HL-60 (cell line): ENCODE results near the gene RBM42.
"Not testable (repeated sequence)": the region's sequence is repeated elsewhere in the genome, so short reads cannot be mapped to it uniquely, and the experiment has no call there.

Experiments used
- DNase-seq, 2 experiments: peaks; one replicate each; pipeline ENCODE4 v3.0.0-alpha.2; 2010 to 2020; ENCODE audit warnings: low read depth in 1 of 2, low spot score in 1 of 2
- H3K27ac ChIP-seq: fragments of 250-450 bp; sonication (Bioruptor Pico); replicated peaks from 2 replicates; pipeline ENCODE4 v1.5.1; 2020; ENCODE audit warnings: mild to moderate bottlenecking, moderate library complexity
- H3K27me3 ChIP-seq: fragments of 250-450 bp; sonication (Bioruptor Pico); 2 replicates; pipeline ENCODE4 v1.5.1; 2021; ENCODE audit warnings: mild to moderate bottlenecking, moderate library complexity; ENCODE audit not compliant: insufficient read depth, poor library complexity, severe bottlenecking
- H3K4me3 ChIP-seq: replicated peaks from 2 replicates; pipeline ENCODE4 v1.5.1; 2011; ENCODE audit warnings: mild to moderate bottlenecking, control low read depth, low read length; ENCODE audit not compliant: insufficient read depth
- GABPA ChIP-seq: IDR thresholded peaks from 2 replicates; pipeline ENCODE4 v1.6.1; 2012; ENCODE audit warnings: low read depth
- POLR2AphosphoS5 ChIP-seq: IDR thresholded peaks from 2 replicates; pipeline ENCODE4 v1.6.1; 2012; ENCODE audit warnings: low read depth
- REST ChIP-seq: IDR thresholded peaks from 2 replicates; pipeline ENCODE4 v1.6.1; 2012; ENCODE audit warnings: low read depth; ENCODE audit not compliant: insufficient replicate concordance
- SPI1 ChIP-seq: IDR thresholded peaks from 2 replicates; pipeline ENCODE4 v1.6.1; 2012; ENCODE audit warnings: low read depth, mild to moderate bottlenecking, borderline replicate concordance
- TF ChIP-seq, protein P1 (sequence below): IDR thresholded peaks from one replicate; pipeline ENCODE4 v1.5.1; 2011; ENCODE audit warnings: low read length, control low read depth, inconsistent platforms; ENCODE audit not compliant: insufficient read depth

Gene RBM42

DNA sequence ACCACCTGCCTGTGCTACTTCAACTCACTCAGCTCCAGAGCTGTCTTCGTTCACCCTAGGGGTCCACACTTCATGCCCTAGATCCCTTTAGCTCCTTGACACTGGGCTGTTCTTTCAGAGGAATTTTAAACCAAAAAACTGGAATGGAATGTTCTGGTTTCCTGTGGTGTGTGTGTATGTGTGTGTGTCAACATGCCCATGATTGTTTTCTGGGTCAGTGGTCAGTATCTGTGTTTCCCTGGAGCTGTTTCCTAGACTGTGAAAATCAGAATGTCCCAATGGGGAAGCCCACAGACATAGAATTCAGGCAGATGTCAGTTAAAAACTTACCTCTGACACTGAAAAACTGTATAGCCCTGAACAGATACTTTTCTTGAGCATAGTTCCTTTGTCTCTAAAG lies 41.5 kb upstream of the RBM42 start:
- Histone ChIP-seq H3K4me3 (no peak overlapping the region), H3K27ac (no peak overlapping the region), H3K27me3 (no peaks in the 10 kb centered on the region)
- TF ChIP-seq, protein P1, sequence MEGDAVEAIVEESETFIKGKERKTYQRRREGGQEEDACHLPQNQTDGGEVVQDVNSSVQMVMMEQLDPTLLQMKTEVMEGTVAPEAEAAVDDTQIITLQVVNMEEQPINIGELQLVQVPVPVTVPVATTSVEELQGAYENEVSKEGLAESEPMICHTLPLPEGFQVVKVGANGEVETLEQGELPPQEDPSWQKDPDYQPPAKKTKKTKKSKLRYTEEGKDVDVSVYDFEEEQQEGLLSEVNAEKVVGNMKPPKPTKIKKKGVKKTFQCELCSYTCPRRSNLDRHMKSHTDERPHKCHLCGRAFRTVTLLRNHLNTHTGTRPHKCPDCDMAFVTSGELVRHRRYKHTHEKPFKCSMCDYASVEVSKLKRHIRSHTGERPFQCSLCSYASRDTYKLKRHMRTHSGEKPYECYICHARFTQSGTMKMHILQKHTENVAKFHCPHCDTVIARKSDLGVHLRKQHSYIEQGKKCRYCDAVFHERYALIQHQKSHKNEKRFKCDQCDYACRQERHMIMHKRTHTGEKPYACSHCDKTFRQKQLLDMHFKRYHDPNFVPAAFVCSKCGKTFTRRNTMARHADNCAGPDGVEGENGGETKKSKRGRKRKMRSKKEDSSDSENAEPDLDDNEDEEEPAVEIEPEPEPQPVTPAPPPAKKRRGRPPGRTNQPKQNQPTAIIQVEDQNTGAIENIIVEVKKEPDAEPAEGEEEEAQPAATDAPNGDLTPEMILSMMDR: no peak
- TF ChIP-seq REST: no peak
- DNase-seq: no peak

GRCh38 chr19:35590875-35591274 lies 38.0 kb upstream of the RBM42 start:
- Histone ChIP-seq H3K4me3 (no peak overlapping the region), H3K27me3 (no peaks in the 10 kb centered on the region), H3K27ac (no peak overlapping the region)
- no peak for DNase-seq
- TF ChIP-seq GABPA (no peak), POLR2AphosphoS5 (no peak), SPI1 (no peak), REST (no peak)
- TF ChIP-seq, protein P1: no peak

GRCh38 chr19:35592226-35592625 lies 36.6 kb upstream of the RBM42 start:
- Histone ChIP-seq H3K4me3 (no peak overlapping the region), H3K27ac (no peak overlapping the region), H3K27me3 (no peaks in the 10 kb centered on the region)
- TF ChIP-seq SPI1: no peak
- TF ChIP-seq, protein P1: peak; percentile 40
- peak; percentile 15 to 19 for DNase-seq

- DNase-seq, H3K27ac ChIP-seq, H3K27me3 ChIP-seq, H3K4me3 ChIP-seq: not testable (repeated sequence)
Measured at GRCh38 chr19:35595026-35595425, 33.8 kb upstream of the RBM42 start.

GRCh38 chr19:35595928-35596327 lies 32.9 kb upstream of the RBM42 start:
- TF ChIP-seq GABPA: no peak
- no peak for TF ChIP-seq POLR2AphosphoS5
- TF ChIP-seq REST: no peak
- TF ChIP-seq, protein P1: no peak
- no peak for TF ChIP-seq SPI1
- Histone ChIP-seq H3K27ac (no peak overlapping the region), H3K27me3 (no peaks in the 10 kb centered on the region), H3K4me3 (no peak overlapping the region)
- no peak for DNase-seq
